Hepatocyte (in vitro differentiated cells): ENCODE data around the gene AIMP2.

ENCODE experiments used
- CTCF ChIP-seq: fragments of 200-600 bp; sonication (generic); IDR thresholded peaks from 2 replicates; pipeline ENCODE4 v1.5.1; 2016; ENCODE audit warnings: antibody characterized with exemption, mild to moderate bottlenecking; ENCODE audit not compliant: poor library complexity
- EZH2 ChIP-seq: fragments of 200-600 bp; sonication (generic); IDR thresholded peaks from 2 replicates; pipeline ENCODE4 v1.6.1; 2016; ENCODE audit warnings: antibody characterized with exemption, mild to moderate bottlenecking, borderline replicate concordance
- EZH2phosphoT487 ChIP-seq: fragments of 200-600 bp; sonication (generic); IDR thresholded peaks from one replicate; pipeline ENCODE4 v1.6.1; 2018; ENCODE audit warnings: antibody characterized with exemption, mild to moderate bottlenecking, low read depth, moderate library complexity; ENCODE audit not compliant: unreplicated experiment, severe bottlenecking

- TF ChIP-seq EZH2 (no peak), CTCF (no peak), EZH2phosphoT487 (no peak)
Measured at GRCh38 chr7:6035165-6035564, 26.1 kb downstream of the AIMP2 start.
